Urinary bladder (tissue), 4 donors: ENCODE measurements around the gene MBP. TPM values are rescaled to one million over a fixed set of nuclear protein-coding genes. Genes with fewer than 3 reads are reported as not detected.

Experiments used
- DNase-seq: peaks from one replicate; pipeline ENCODE4 v3.0.0-alpha.2; 2015; ENCODE audit errors: extremely low spot score
- H3K27ac ChIP-seq: one replicate; pipeline ENCODE4 v1.5.1; 2013; ENCODE audit warnings: low read depth, mild to moderate bottlenecking, moderate library complexity
- H3K36me3 ChIP-seq: one replicate; pipeline ENCODE4 v1.6.1; 2013; ENCODE audit warnings: mild to moderate bottlenecking, moderate library complexity; ENCODE audit not compliant: insufficient read depth
- H3K4me1 ChIP-seq: one replicate; pipeline ENCODE4 v1.6.1; 2013; ENCODE audit warnings: mild to moderate bottlenecking, moderate library complexity; ENCODE audit not compliant: insufficient read depth
- H3K4me3 ChIP-seq: one replicate; pipeline ENCODE4 v1.5.1; 2013; ENCODE audit warnings: low read depth, low read length
- WGBS: extraction: QIAGEN DNeasy Blood & Tissue Kit; methylation state at CpG from one replicate; pipeline ENCODE4 v1.1.7; 2013; 5-methylcytosine and 5-hydroxymethylcytosine counted together
- polyA plus RNA-seq: library from polyadenylated mRNA; stranded (reverse); fragments of 200-250 nt; gene quantifications from one replicate; pipeline ENCODE4 v1.2.3, GENCODE V29; 2013
- total RNA-seq: library from RNA; depleted of rRNA; stranded (reverse); fragments of >200 nt; gene quantifications from one replicate; pipeline ENCODE4 v1.2.3, GENCODE V29; 2014
- donor health status: healthy with polysubstance abuse.
- donor health status: healthy.

MBP gene
- 24.4 TPM for total RNA-seq
- polyA plus RNA-seq: 9.6 TPM

DNA sequence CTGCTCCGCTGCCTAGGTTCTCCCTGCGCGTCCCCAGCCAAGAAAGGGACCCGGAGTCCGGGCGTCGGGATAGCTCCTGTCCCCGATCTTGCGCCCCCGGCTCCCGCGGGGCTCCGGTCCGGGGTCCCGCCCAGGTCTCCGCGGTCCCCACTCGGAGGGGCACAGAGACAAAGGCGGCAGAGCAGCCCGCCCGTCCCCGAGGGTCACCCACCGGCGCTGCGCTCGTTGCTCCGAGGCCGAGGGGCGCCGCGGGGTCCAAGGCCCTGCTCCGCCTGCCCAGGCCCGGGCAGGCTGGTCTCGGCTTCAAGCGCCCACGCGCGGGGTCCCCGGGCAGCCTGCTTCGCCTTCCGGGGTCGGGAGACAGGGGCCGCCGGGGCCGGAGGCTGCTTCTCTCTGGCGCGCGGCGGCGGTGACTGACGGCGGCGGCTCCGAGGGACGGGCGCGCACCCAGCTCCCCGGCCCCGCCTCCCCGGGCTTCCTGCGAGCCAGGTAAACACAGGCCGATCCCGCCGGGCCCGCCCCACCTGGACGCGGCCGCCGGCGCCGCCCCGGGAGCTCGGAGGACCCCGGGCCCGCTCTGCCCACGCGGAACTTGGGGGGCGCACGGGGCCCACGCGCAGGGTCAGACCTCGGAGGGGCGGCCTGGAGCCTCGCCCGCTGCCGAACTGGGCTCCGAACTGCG is at the start of gene MBP:
Gene MBP, minus strand, starts transcription at position 415 of the 682 bp plus-strand sequence. CDS start 27,522 bp downstream, outside the sequence.
- Histone ChIP-seq H3K27ac (peak within 1 kb of the TSS; percentile 85), H3K4me3 (peak within 1 kb of the TSS; percentile 72), H3K4me1 (peaks cover 2% of the 10 kb centered on the region), H3K36me3 (no peaks in the 10 kb centered on the region)
- WGBS: 1% methylated on average over 88 of the region's 88 CpGs
- no peak for DNase-seq

DNA sequence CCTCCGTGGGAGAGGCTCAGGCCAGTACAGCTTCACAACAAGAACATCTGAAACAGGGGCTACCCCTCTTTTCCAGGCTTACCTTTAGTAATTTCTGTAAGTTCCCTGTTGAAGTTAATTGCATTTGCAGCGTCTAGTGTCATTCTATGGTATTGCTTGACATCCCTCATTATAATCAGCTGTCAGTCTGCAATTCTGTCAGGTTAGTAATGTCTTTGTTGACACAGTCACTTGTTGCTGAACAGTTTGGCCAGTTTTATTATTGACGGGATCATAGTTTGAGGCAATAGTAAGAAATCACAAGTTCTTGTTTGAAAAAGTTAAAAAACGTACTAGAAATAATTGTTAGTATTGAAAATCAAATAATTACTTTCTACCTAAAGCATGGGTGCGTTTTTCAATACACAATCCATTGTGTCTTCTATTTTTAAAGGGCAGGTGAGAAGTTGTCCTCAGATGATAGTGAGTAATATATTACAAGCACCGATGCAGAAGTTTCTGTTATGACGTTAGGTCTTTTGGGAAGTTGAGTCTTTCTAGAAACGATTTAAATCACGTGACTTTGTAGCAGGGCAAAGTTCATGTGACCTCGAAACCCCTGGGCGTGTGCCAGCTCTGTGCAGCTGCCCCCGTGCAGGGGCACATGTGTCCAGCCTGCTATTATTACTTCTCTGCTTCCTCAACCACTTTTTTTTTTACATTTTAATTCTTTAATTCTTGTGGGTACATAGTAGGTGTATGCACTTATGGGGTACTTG is 49.5 kb upstream of the MBP start:
- Histone ChIP-seq H3K36me3 (no peaks in the 10 kb centered on the region), H3K4me3 (no peak overlapping the region), H3K27ac (no peak overlapping the region), H3K4me1 (no peaks in the 10 kb centered on the region)
- DNase-seq: no peak
- WGBS: 76% methylated on average over 12 of the region's 12 CpGs

DNA sequence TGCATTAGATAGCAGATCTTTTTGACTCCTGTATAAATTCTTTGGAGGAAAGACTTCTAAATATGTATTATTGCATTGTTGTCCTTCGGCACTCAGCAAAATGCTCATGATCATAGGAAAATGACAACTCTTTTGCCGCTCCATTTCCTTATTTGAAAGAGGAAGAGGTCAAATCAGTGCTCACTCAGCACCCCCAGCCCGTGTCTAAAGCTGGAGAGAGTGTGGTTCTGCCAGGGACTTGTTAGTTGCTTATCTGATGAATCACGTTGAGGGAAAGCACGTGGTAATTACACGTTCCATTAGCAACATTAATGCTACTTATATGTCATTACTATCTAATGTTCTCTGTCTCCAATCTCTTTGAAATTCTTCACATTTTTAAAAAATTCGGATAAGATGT is 46.0 kb upstream of the MBP start:
- H3K36me3 ChIP-seq: no peaks in the 10 kb centered on the region
- WGBS: 40% methylated on average over 7 of the region's 7 CpGs
- DNase-seq: no peak
- no peak overlapping the region for H3K4me3 ChIP-seq
- H3K27ac ChIP-seq: no peak overlapping the region
- H3K4me1 ChIP-seq: no peaks in the 10 kb centered on the region

DNA sequence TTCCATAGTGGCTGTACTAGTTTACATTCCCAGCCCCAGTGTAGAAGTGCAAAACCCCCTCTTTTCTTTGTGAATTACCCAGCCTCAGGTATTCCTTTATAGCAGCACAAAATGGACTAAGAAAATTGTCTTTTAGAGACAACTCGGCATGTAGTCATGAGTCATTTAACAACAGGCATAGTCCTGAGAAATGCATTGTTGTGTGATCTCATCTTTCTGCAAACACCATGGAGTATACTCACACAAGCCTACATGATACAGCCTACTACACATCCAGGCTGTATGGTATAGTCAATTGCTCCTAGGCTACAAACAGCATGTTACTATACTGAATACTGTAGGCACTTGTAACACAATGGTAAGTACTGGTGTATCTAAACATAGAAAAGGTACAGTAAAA is 44.4 kb upstream of the MBP start:
- H3K36me3 ChIP-seq: no peaks in the 10 kb centered on the region
- DNase-seq: no peak
- no peak overlapping the region for H3K4me3 ChIP-seq
- 75% methylated on average over 1 of the region's 1 CpG for WGBS
- no peaks in the 10 kb centered on the region for H3K4me1 ChIP-seq
- no peak overlapping the region for H3K27ac ChIP-seq

DNA sequence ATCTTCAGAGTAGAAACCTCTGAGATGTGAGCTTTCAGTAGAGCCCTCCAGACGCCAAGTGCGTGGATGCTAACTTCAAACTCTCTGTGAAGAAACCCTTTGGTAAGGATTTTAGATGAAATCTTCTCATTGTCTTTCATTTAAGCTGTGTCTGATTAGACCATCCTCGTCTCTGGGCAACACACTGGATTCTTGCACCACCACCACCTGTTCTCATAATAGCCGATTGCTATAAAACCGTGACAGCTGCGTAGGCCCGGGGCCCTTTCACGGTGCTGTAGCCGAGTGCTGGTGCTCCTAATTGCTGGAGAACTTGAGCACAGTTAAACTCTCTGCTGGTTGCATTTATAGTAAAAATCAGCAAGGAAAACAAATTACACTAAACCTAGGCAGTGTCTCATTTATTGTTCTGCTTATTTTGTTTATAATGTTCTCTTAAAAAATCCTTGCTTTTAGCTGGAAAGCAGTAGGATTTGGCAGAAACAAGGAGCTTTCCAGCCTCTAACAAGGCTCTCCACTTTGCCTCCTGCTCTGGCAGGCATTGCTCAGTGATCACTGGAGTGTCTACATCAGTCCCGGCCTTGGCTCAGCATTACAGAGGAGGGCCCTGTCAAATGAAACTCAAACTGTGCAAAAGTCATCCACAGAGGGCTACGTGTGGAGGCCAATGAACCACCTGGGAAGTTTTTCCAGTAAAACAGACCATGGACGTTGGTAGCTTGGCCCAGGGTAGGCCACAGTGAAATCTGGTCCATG is 40.9 kb upstream of the MBP start:
- WGBS: 50% methylated on average over 12 of the region's 12 CpGs
- H3K27ac ChIP-seq: no peak overlapping the region
- H3K4me1 ChIP-seq: no peaks in the 10 kb centered on the region
- no peak for DNase-seq
- no peak overlapping the region for H3K4me3 ChIP-seq
- H3K36me3 ChIP-seq: no peaks in the 10 kb centered on the region

DNA sequence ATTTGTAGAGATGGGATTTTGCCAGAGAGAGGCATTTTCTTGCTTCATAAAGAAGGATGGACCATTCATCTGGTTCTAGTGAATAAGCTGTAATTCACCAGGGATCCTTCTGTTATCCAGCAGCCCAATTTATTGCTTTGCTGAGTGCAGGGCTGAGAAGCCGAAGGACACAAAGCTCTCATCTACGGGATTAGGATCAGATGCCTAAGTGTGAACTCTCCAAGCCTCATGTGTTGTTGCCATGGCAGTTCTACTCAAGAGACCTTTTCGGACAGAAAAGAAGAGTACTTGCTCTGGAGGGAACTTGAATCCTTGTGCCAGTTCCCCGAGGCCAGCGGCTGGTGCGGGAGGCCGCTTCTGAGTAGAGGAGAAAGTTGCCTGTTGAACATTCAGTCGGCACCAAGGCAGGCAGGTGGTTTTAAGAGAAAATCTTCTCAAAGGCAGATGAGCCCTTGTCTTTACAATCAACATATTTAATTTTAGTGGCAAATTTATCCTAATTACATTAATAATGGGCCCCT is 38.4 kb upstream of the MBP start:
- Histone ChIP-seq H3K27ac (no peak overlapping the region), H3K36me3 (no peaks in the 10 kb centered on the region), H3K4me3 (no peak overlapping the region), H3K4me1 (no peaks in the 10 kb centered on the region)
- no peak for DNase-seq
- 61% methylated on average over 8 of the region's 8 CpGs for WGBS

DNA sequence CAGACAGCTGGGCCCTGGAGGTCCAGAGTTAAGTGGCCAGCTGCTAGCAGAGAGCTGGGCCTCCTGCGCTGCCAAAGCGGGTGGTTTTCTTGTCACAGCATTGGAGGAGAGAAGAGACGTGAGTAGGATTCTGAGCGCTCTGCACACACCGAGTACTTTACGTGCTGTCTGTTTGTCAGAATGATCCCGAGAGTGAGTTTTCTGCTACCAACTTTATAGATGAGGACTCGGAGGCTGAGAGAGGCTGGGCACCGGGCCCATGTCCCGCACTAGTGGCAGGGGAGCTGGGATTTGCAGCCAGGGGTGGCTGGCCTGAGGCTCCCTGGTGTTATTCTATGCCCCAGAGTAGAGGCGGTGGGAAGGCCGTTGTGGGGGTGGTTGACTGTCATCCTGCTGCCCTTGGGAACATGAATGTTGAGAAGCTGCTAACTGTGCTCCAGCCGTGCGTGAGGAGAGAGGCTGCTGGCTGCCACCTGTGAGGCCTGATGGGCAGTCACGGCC is 36.3 kb upstream of the MBP start:
- no peak overlapping the region for H3K27ac ChIP-seq
- WGBS: 85% methylated on average over 15 of the region's 15 CpGs
- no peak for DNase-seq

DNA sequence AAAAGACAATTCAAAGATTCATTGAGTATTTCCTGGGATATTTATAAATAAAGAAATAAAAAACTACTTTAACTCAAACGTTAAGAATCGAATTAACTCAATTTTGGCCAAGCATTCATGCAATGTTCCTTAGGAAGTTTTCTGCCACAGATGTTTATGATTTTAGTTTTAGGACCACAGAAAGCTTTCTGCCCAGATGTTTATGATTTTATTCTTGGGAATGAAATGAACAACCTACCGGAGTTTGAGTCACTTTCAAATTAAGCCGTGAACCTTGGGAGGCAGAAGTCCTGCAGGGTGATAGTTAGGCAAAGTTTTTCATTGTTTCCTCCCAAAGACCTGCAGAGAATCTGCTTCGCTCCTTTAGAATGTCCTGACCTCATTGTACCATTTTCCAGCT is 34.7 kb upstream of the MBP start:
- no peak overlapping the region for H3K4me3 ChIP-seq
- no peak overlapping the region for H3K27ac ChIP-seq
- no peak for DNase-seq
- H3K4me1 ChIP-seq: no peaks in the 10 kb centered on the region
- no peaks in the 10 kb centered on the region for H3K36me3 ChIP-seq
- WGBS: 56% methylated on average over 5 of the region's 5 CpGs

More for the DNA sequence above, 36.3 kb upstream of the MBP start:
- Histone ChIP-seq H3K36me3 (no peaks in the 10 kb centered on the region), H3K4me3 (no peak overlapping the region), H3K4me1 (no peaks in the 10 kb centered on the region)

DNA sequence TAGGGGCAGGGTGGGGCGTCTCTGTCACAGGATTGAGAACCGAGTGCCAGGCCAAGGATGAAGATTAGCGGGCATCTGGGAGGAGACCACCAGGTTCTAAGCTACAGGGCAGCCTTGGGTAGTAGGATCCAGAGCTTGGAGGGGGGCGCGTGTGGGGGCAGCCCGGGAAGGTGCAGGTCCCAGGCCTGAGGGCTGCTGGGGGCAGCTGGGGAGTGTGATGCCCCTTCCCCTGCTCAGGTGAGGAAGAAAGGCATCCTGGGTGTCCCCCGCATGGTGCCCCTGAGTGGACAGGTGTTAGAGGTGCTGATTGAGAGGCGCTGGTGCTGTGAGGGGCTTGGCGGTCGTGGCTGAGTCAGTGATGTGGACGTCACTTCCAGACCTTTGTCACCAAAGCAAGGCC is 33.9 kb upstream of the MBP start:
- Histone ChIP-seq H3K4me1 (no peaks in the 10 kb centered on the region), H3K27ac (no peak overlapping the region), H3K4me3 (no peak overlapping the region), H3K36me3 (no peaks in the 10 kb centered on the region)
- no peak for DNase-seq
- WGBS: 90% methylated on average over 11 of the region's 11 CpGs

DNA sequence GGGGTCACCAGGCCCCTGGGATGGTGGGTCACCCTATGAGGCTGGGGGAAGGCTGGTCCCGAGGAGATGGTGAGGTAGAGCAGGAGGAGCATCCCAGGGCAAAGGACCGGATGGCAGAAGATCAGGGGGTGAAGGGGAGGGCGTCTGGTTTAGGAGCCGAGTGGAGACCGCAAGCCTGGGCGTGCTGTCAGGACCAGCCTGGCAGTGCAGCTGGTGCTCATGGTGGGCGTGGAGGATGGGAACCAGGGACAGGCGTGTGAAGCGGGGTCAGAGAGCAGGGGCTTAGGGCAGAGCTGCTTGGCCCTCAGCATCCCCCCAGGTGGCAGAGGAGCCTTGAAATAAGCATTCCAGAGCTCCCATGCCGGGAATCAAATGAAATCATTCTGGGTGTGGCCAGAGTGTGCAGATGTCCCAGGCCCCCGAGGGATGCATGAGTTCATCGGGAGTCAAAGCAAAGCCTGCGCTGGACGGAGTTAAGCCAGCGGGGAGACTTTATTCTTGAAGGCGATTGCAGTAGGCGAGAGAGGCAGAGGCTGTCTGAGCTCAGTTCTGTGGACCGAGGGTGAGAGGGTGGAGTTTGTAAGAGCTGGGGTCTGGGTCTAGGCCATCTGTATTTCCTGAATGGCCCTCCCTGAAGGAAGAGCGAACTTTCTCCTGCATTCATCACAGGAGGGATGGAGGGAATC is 33.1 kb upstream of the MBP start:
- Histone ChIP-seq H3K27ac (no peak overlapping the region), H3K36me3 (no peaks in the 10 kb centered on the region), H3K4me3 (no peak overlapping the region), H3K4me1 (no peaks in the 10 kb centered on the region)
- DNase-seq: no peak
- 61% methylated on average over 19 of the region's 19 CpGs for WGBS

DNA sequence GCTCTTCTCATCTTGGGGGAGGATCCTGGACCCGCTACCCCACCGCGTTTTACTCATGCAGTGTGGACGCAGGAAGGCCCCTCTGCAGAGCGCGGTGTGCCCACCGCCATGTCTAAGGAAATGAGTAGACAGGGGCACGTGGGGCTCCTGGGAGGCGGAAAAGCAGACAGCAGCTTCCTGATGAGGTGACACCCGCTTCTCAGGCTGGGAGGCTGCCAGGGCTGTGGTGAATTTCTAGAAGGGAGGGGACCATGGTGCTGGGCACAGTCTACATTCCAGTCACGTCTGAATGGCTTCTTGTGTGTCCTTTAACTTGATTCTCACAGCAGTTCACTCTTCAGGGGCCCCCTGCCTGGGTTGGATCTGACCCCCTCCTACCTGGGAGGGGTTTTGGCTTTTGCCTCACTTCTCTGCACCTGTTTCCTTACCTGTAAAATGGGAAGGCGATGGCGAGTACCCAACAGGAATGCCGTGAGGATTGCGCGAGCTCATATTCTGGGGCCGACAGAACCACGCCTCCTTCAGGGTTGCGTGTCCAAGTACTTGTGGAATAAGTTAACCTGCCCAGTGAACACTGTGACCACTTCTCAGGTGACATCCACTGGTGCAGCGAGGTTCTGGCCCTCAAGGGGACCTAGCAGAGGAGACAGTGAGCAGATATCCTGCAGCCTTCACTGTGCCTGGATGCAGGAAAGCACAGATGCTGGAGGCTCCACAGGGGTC is 32.3 kb upstream of the MBP start:
- H3K4me1 ChIP-seq: no peaks in the 10 kb centered on the region
- WGBS: 90% methylated on average over 20 of the region's 20 CpGs
- no peak for DNase-seq

DNA sequence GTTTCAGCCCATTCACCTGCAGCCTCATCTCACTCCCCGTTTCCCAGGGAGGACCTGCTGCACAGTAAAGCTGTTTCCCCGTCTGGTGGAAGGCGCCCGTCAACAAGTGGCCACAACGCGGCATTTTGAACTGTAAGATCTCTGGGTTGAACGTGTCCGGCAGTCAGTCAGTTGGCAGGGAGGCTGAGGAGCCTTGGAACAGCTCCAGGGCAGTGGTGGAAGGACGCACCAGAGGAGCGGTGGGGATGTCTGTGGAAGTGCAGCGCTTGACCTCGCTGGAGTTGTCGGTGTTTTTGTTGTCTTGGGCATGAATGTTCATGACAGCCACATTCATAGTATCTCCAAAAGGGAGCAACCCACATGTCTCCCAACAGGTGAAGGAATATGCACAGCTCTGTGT is 31.4 kb upstream of the MBP start:
- H3K27ac ChIP-seq: no peak overlapping the region
- no peak for DNase-seq
- H3K4me3 ChIP-seq: no peak overlapping the region
- no peaks in the 10 kb centered on the region for H3K36me3 ChIP-seq
- 85% methylated on average over 13 of the region's 13 CpGs for WGBS
- no peaks in the 10 kb centered on the region for H3K4me1 ChIP-seq

More for the DNA sequence above, 32.3 kb upstream of the MBP start:
- Histone ChIP-seq H3K36me3 (no peaks in the 10 kb centered on the region), H3K4me3 (no peak overlapping the region), H3K27ac (no peak overlapping the region)
